Germinal center (tissue), 1 donor: Measurements from ENCODE around the gene TNNI2.

Experiments used
- DNase-seq: peaks from one replicate; pipeline ENCODE4 v3.0.0; 2012; ENCODE audit warnings: mixed read lengths, low spot score

TNNI2 gene

GRCh38 chr11:1847006-1847735 is 8.4 kb downstream of the TNNI2 start:
- no peak for DNase-seq

GRCh38 chr11:1847926-1848639 is 9.3 kb downstream of the TNNI2 start:
- no peak for DNase-seq

- DNase-seq: no peak
These were observed 10.1 kb downstream of the TNNI2 start for GRCh38 chr11:1848640-1849430.

- DNase-seq: no peak
These were observed 12.8 kb downstream of the TNNI2 start for GRCh38 chr11:1851468-1852180.

GRCh38 chr11:1852271-1852876 is 13.6 kb downstream of the TNNI2 start:
- no peak for DNase-seq

- peak; percentile 93 for DNase-seq
These were observed 14.1 kb downstream of the TNNI2 start, which contains the start of gene LSP1 for GRCh38 chr11:1852877-1853276. Gene LSP1 (plus strand): TSS chr11:1853084. CDS start chr11:1853145, 61 bp downstream.

- peak; percentile 46 for DNase-seq
These were observed 14.8 kb downstream of the TNNI2 start for GRCh38 chr11:1853376-1854131.

- peak; percentile 77 for DNase-seq
These were observed 15.6 kb downstream of the TNNI2 start for GRCh38 chr11:1854132-1854948.

- DNase-seq: peak; percentile 57
These were observed 16.4 kb downstream of the TNNI2 start for GRCh38 chr11:1854949-1855885.

GRCh38 chr11:1855886-1856265 is 17.1 kb downstream of the TNNI2 start:
- no peak for DNase-seq

GRCh38 chr11:1856306-1857005 is 17.7 kb downstream of the TNNI2 start:
- DNase-seq: no peak

GRCh38 chr11:1857064-1857463 is 18.3 kb downstream of the TNNI2 start:
- no peak for DNase-seq

- DNase-seq: no peak
These were observed 19.4 kb downstream of the TNNI2 start for GRCh38 chr11:1858154-1858553.

- DNase-seq: no peak
These were observed 19.8 kb downstream of the TNNI2 start for GRCh38 chr11:1858576-1858975.

- no peak for DNase-seq
These were observed 20.2 kb downstream of the TNNI2 start for GRCh38 chr11:1859004-1859403.

- DNase-seq: no peak
These were observed 21.3 kb downstream of the TNNI2 start for GRCh38 chr11:1860108-1860507.

- no peak for DNase-seq
These were observed 22.9 kb downstream of the TNNI2 start for GRCh38 chr11:1861435-1862411.
